Panc1 (cell line): Measurements from ENCODE around the gene NDST1. TPM values are rescaled to one million over a fixed set of nuclear protein-coding genes. Genes with fewer than 3 reads are reported as not detected.

ENCODE experiments used
- ATAC-seq: fragments of 200-7000 bp; cut with Tn5 transposase; 2 replicates; pipeline ENCODE4 v1.9.1; 2020; ENCODE audit warnings: mild to moderate bottlenecking, moderate library complexity
- BruUV-seq: library from RNA; stranded (reverse); fragments of 400-500 nt; replicated peaks from 2 replicates; lab custom pipeline; 2021; lab: Mats Ljungman, UMichigan
- CTCF ChIA-PET: fragments of 300-600 bp; sonication (Branson Sonifier 250); formaldehyde crosslinking; loops from one replicate; lab custom pipeline; 2022; ENCODE audit warnings: antibody characterized with exemption; lab: Charles Lee
- POLR2A ChIA-PET: fragments of 300-600 bp; sonication (Branson Sonifier 250); formaldehyde crosslinking; loops from one replicate; lab custom pipeline; 2022; ENCODE audit warnings: antibody characterized with exemption; lab: Charles Lee
- DNase-seq: peaks from one replicate; pipeline ENCODE4 v3.0.0-alpha.2; 2010; ENCODE audit warnings: low read depth, low spot score
- H3K27ac ChIP-seq: 2 replicates; pipeline ENCODE4 v1.5.1; 2011; ENCODE audit warnings: mild to moderate bottlenecking, low read length, inconsistent platforms
- H3K27me3 ChIP-seq: fragments of 200-500 bp; sonication (Bioruptor generic); 2 replicates; pipeline ENCODE4 v1.6.0; 2014; ENCODE audit warnings: low read length, inconsistent platforms; ENCODE audit not compliant: control insufficient read depth, insufficient read depth
- H3K36me3 ChIP-seq: fragments of 200-500 bp; sonication (Bioruptor generic); 2 replicates; pipeline ENCODE4 v1.5.1; 2014; ENCODE audit warnings: inconsistent platforms, mild to moderate bottlenecking, low read length, moderate library complexity; ENCODE audit not compliant: control insufficient read depth, insufficient read depth
- H3K4me1 ChIP-seq: 2 replicates; pipeline ENCODE4 v1.5.1; 2011; ENCODE audit warnings: inconsistent platforms, mild to moderate bottlenecking, low read length, moderate library complexity; ENCODE audit not compliant: control insufficient read depth, insufficient read depth
- H3K4me3 ChIP-seq, 2 experiments: 2 replicates each; pipeline ENCODE4 v1.5.1; 2011 to 2012; ENCODE audit warnings: low read depth in 2 of 2, low read length in 2 of 2, mild to moderate bottlenecking in 2 of 2, inconsistent platforms in 1 of 2, moderate library complexity in 1 of 2
- H3K9me3 ChIP-seq: fragments of 200-500 bp; sonication (Bioruptor generic); 2 replicates; pipeline ENCODE4 v1.5.1; 2014; ENCODE audit warnings: low read depth, mild to moderate bottlenecking, inconsistent platforms, low read length, moderate library complexity; ENCODE audit not compliant: control insufficient read depth, insufficient read depth
- CTCF ChIP-seq: fragments of 450-650 bp; IDR thresholded peaks from 2 replicates; pipeline ENCODE4 v1.5.1; 2017; ENCODE audit warnings: mild to moderate bottlenecking
- POLR2AphosphoS5 ChIP-seq: IDR thresholded peaks from 2 replicates; pipeline ENCODE4 v1.6.1; 2012; ENCODE audit warnings: mild to moderate bottlenecking, low read depth, low read length, moderate library complexity
- REST ChIP-seq, 2 experiments: IDR thresholded peaks; 2 replicates each; pipeline ENCODE4 v1.6.1; 2011 to 2012; ENCODE audit warnings: low read depth in 2 of 2, control low read depth in 1 of 2, low read length in 1 of 2, mild to moderate bottlenecking in 1 of 2, moderate library complexity in 1 of 2; ENCODE audit not compliant: insufficient read depth in 1 of 2
- SIN3A ChIP-seq: IDR thresholded peaks from 2 replicates; pipeline ENCODE4 v1.6.1; 2012; ENCODE audit warnings: low read depth, mild to moderate bottlenecking, low read length, moderate library complexity, borderline replicate concordance; ENCODE audit not compliant: insufficient read depth
- TCF7L2 ChIP-seq: IDR thresholded peaks from 2 replicates; pipeline ENCODE4 v1.6.1; 2011; ENCODE audit warnings: mild to moderate bottlenecking, low read depth, low read length, inconsistent platforms
- in situ Hi-C: cut with HindIII; loops from 2 replicates; pipeline ENCODE4 v1.10.0; 2016; ENCODE audit warnings: low sequenced_read_pairs, low pct_unique_long_range_greater_than_20kb
- intact Hi-C: fragments of 100-400 bp; cut with micrococcal nuclease; formaldehyde crosslinking; loops from one replicate; pipeline ENCODE4 v1.10.0; 2022; ENCODE audit not compliant: unreplicated experiment
- total RNA-seq: library from RNA; stranded (reverse); gene quantifications from one replicate; pipeline ENCODE4 v1.2.1, GENCODE V29; 2021; ENCODE audit not compliant: unreplicated experiment

NDST1 gene
- total RNA-seq, 1 experiment from 2014 or later = 142 TPM

- H3K9me3 ChIP-seq = no peaks in the 10 kb centered on the region
- POLR2A ChIA-PET = interaction anchor here (0.6 kb wide), 1 partner anchor 168 kb away, joined by 3 read pairs; no protein-coding TSS in a partner anchor
- no peak for ATAC-seq
- peaks cover 18% of the 10 kb centered on the region for H3K4me1 ChIP-seq
- TF ChIP-seq SIN3A (no peak), CTCF (no peak), POLR2AphosphoS5 (no peak), REST (IDR thresholded peaks at IDR 0.05; ENCODE audit: insufficient read depth in 1 of 2, low read depth in 2 of 2, low read length in 1 of 2) (no peak), TCF7L2 (no peak)
- H3K36me3 ChIP-seq = peaks cover 4% of the 10 kb centered on the region; the same call in 1 of the 2 replicates
- H3K4me3 ChIP-seq = no peak overlapping the region
- DNase-seq = no peak
- CTCF ChIA-PET = no interaction called here
- intact Hi-C loops = no loop called here
- BruUV-seq = no TSS peak
- no peaks in the 10 kb centered on the region for H3K27me3 ChIP-seq
- in situ Hi-C loops = no loop called here
- no peak overlapping the region for H3K27ac ChIP-seq
These were observed 46.9 kb downstream of the NDST1 start for GRCh38 chr5:150554857-150555256.

GRCh38 chr5:150556106-150556505 lies 48.2 kb downstream of the NDST1 start:
- ATAC-seq = no peak
- H3K4me1 ChIP-seq = peaks cover 30% of the 10 kb centered on the region
- in situ Hi-C loops (no loop called here), intact Hi-C loops (no loop called here)
- POLR2A ChIA-PET = no interaction called here
- H3K9me3 ChIP-seq = no peaks in the 10 kb centered on the region
- H3K4me3 ChIP-seq = no peak overlapping the region
- no peaks in the 10 kb centered on the region for H3K27me3 ChIP-seq
- DNase-seq = no peak
- TF ChIP-seq REST (IDR thresholded peaks at IDR 0.05; ENCODE audit: insufficient read depth in 1 of 2, low read depth in 2 of 2, low read length in 1 of 2) (no peak), SIN3A (no peak), TCF7L2 (no peak), CTCF (no peak), POLR2AphosphoS5 (no peak)
- no TSS peak for BruUV-seq
- no peak overlapping the region for H3K27ac ChIP-seq
- CTCF ChIA-PET = interaction anchor here (0.7 kb wide), 1 partner anchor 100 kb away, joined by 4 read pairs; no protein-coding TSS in a partner anchor
- H3K36me3 ChIP-seq = peaks cover 4% of the 10 kb centered on the region; the same call in 1 of the 2 replicates
